DMS79 treated with DMSO at 0.1 percent for 48 hours (cell line): ENCODE measurements around the gene RBP3.

Experiments used
- DNase-seq: peaks from one replicate; lab custom pipeline; 2025; lab: John Stamatoyannopoulos, UW

RBP3 gene

GRCh38 chr10:47319784-47320183 lies 28.4 kb upstream of the RBP3 start:
- DNase-seq, result no peak

GRCh38 chr10:47320812-47321211 lies 27.4 kb upstream of the RBP3 start:
- DNase-seq, result no peak

GRCh38 chr10:47321521-47322195 lies 26.5 kb upstream of the RBP3 start:
- DNase-seq, result no peak

GRCh38 chr10:47322300-47323061 lies 25.7 kb upstream of the RBP3 start, which contains the start of gene GDF2:
Gene GDF2, plus strand, starts transcription at chr10:47322454. Its CDS starts 215 bp downstream, at chr10:47322669.
- DNase-seq, result no peak

GRCh38 chr10:47323087-47323486 lies 25.1 kb upstream of the RBP3 start:
- no peak for DNase-seq

- DNase-seq, result no peak
Measured at GRCh38 chr10:47323636-47324296, 24.4 kb upstream of the RBP3 start.

- no peak for DNase-seq
Measured at GRCh38 chr10:47325303-47326291, 22.6 kb upstream of the RBP3 start.

- no peak for DNase-seq
Measured at GRCh38 chr10:47326306-47326926, 21.7 kb upstream of the RBP3 start.

GRCh38 chr10:47326927-47327330 lies 21.2 kb upstream of the RBP3 start:
- no peak for DNase-seq

GRCh38 chr10:47329855-47330254 lies 18.3 kb upstream of the RBP3 start:
- DNase-seq, result no peak

- no peak for DNase-seq
Measured at GRCh38 chr10:47330366-47330765, 17.8 kb upstream of the RBP3 start.

- no peak for DNase-seq
Measured at GRCh38 chr10:47330804-47331203, 17.4 kb upstream of the RBP3 start.

- DNase-seq, result no peak
Measured at GRCh38 chr10:47331491-47331890, 16.7 kb upstream of the RBP3 start.

- DNase-seq, result no peak
Measured at GRCh38 chr10:47331954-47332353, 16.2 kb upstream of the RBP3 start.

GRCh38 chr10:47332371-47332770 lies 15.8 kb upstream of the RBP3 start:
- no peak for DNase-seq

GRCh38 chr10:47332946-47333345 lies 15.2 kb upstream of the RBP3 start:
- no peak for DNase-seq

GRCh38 chr10:47333532-47333931 lies 14.6 kb upstream of the RBP3 start:
- no peak for DNase-seq

GRCh38 chr10:47334466-47335295 lies 13.5 kb upstream of the RBP3 start:
- DNase-seq, result no peak

GRCh38 chr10:47335906-47336305 lies 12.3 kb upstream of the RBP3 start:
- DNase-seq, result no peak

- DNase-seq, result no peak
Measured at GRCh38 chr10:47336387-47337134, 11.6 kb upstream of the RBP3 start.
